Measurements from ENCODE around the gene RPH3AL.

GRCh38 chr17:356671-357434, 4.2 kb upstream of the RPH3AL start:
- TF ChIP-seq GATA2 (IDR thresholded peaks at IDR 0.05; ENCODE audit: low read depth, low read length) (no peak), GATA3 (IDR thresholded peaks at IDR 0.05; ENCODE audit: low read depth, low read length) (no peak)

All from SH-SY5Y (cell line).